ENCODE data around the gene CARMIL1. TPM values are rescaled to one million over a fixed set of nuclear protein-coding genes. Genes with fewer than 3 reads are reported as not detected.

CARMIL1 gene
- total RNA-seq, 1 experiment from 2014 or later, result 25.9 TPM

- intact Hi-C loops (cut with micrococcal nuclease; ENCODE audit: unreplicated experiment), result no loop called here
- H3K36me3 Mint-ChIP-seq (ENCODE audit: insufficient read depth, unreplicated experiment), result peaks cover 7% of the 10 kb centered on the region
- ChIA-PET CTCF (no interaction called here), POLR2A (no interaction called here)
- H3K36me3 ChIP-seq (ENCODE audit: control insufficient read depth, insufficient read depth, low read length), result no peaks in the 10 kb centered on the region
- no peak overlapping the region for H3K4me3 Mint-ChIP-seq (ENCODE audit: unreplicated experiment)
- H3K9me3 ChIP-seq, result no peaks in the 10 kb centered on the region
- no peak for DNase-seq
- no peak overlapping the region for H3K27ac Mint-ChIP-seq (ENCODE audit: unreplicated experiment)
- peaks cover 13% of the 10 kb centered on the region for H3K4me1 ChIP-seq
- peaks cover 14% of the 10 kb centered on the region for H3K4me1 Mint-ChIP-seq (ENCODE audit: low read depth, unreplicated experiment)
- TF ChIP-seq CTCF (IDR thresholded peaks at IDR 0.05; ENCODE audit: insufficient read depth in 1 of 2, low read depth in 1 of 2, low read length in 1 of 2, severe bottlenecking in 1 of 2, unreplicated experiment in 1 of 2), result no peak
- H3K9me3 Mint-ChIP-seq (ENCODE audit: unreplicated experiment), result no peaks in the 10 kb centered on the region
- BruUV-seq (replicated peaks), result no TSS peak
- H3K27me3 ChIP-seq (replicated peaks; ENCODE audit: control insufficient read depth, insufficient read depth, low read length), result no peaks in the 10 kb centered on the region
- H3K4me3 ChIP-seq (ENCODE audit: low read depth, low read length), result no peak overlapping the region
- no peaks in the 10 kb centered on the region for H3K27me3 Mint-ChIP-seq (ENCODE audit: insufficient read depth, unreplicated experiment)
These were observed 128.3 kb downstream of the CARMIL1 start for GRCh38 chr6:25407431-25407830.

- Histone ChIP-seq H3K4me1 (peaks cover 15% of the 10 kb centered on the region), H3K9me3 (no peaks in the 10 kb centered on the region), H3K36me3 (ENCODE audit: control insufficient read depth, insufficient read depth, low read length) (no peaks in the 10 kb centered on the region; the same call in 1 of the 2 replicates), H3K4me3 (ENCODE audit: low read depth, low read length) (no peak overlapping the region), H3K27me3 (replicated peaks; ENCODE audit: control insufficient read depth, insufficient read depth, low read length) (no peaks in the 10 kb centered on the region)
- Mint-ChIP-seq H3K9me3 (ENCODE audit: unreplicated experiment) (no peaks in the 10 kb centered on the region), H3K27ac (ENCODE audit: unreplicated experiment) (no peak overlapping the region), H3K4me1 (ENCODE audit: low read depth, unreplicated experiment) (peaks cover 9% of the 10 kb centered on the region), H3K36me3 (ENCODE audit: insufficient read depth, unreplicated experiment) (no peaks in the 10 kb centered on the region), H3K4me3 (ENCODE audit: unreplicated experiment) (no peak overlapping the region), H3K27me3 (ENCODE audit: insufficient read depth, unreplicated experiment) (no peaks in the 10 kb centered on the region)
- no TSS peak for BruUV-seq (replicated peaks)
- no peak for DNase-seq
- TF ChIP-seq CTCF (IDR thresholded peaks at IDR 0.05; ENCODE audit: insufficient read depth in 1 of 2, low read depth in 1 of 2, low read length in 1 of 2, severe bottlenecking in 1 of 2, unreplicated experiment in 1 of 2), result no peak
- intact Hi-C loops (cut with micrococcal nuclease; ENCODE audit: unreplicated experiment), result no loop called here
- ChIA-PET POLR2A (no interaction called here), CTCF (no interaction called here)
These were observed 130.9 kb downstream of the CARMIL1 start for GRCh38 chr6:25410102-25410501.

GRCh38 chr6:25411316-25411950, 132.3 kb downstream of the CARMIL1 start:
- ChIA-PET POLR2A (interaction anchor here (0.6 kb wide), 1 partner anchor 79 kb away, joined by 3 read pairs; no protein-coding TSS in a partner anchor), CTCF (no interaction called here)
- no peak for TF ChIP-seq CTCF (IDR thresholded peaks at IDR 0.05; ENCODE audit: insufficient read depth in 1 of 2, low read depth in 1 of 2, low read length in 1 of 2, severe bottlenecking in 1 of 2, unreplicated experiment in 1 of 2)
- intact Hi-C loops (cut with micrococcal nuclease; ENCODE audit: unreplicated experiment), result no loop called here
- no TSS peak for BruUV-seq (replicated peaks)
- Histone ChIP-seq H3K27me3 (replicated peaks; ENCODE audit: control insufficient read depth, insufficient read depth, low read length) (no peaks in the 10 kb centered on the region), H3K9me3 (no peaks in the 10 kb centered on the region), H3K36me3 (ENCODE audit: control insufficient read depth, insufficient read depth, low read length) (no peaks in the 10 kb centered on the region; the same call in 1 of the 2 replicates), H3K4me1 (peaks cover 21% of the 10 kb centered on the region), H3K4me3 (ENCODE audit: low read depth, low read length) (no peak overlapping the region)
- peak in 1 of 2 experiments; percentile 41 for DNase-seq
- peak overlapping the region; percentile 59 for H3K4me3 Mint-ChIP-seq (ENCODE audit: unreplicated experiment)
- no peaks in the 10 kb centered on the region for H3K27me3 Mint-ChIP-seq (ENCODE audit: insufficient read depth, unreplicated experiment)
- H3K36me3 Mint-ChIP-seq (ENCODE audit: insufficient read depth, unreplicated experiment), result no peaks in the 10 kb centered on the region
- H3K9me3 Mint-ChIP-seq (ENCODE audit: unreplicated experiment), result no peaks in the 10 kb centered on the region
- H3K4me1 Mint-ChIP-seq (ENCODE audit: low read depth, unreplicated experiment), result peaks cover 19% of the 10 kb centered on the region
- peak overlapping the region; percentile 39 for H3K27ac Mint-ChIP-seq (ENCODE audit: unreplicated experiment)

Data from Caco-2 (cell line).